Ovary (tissue), 9 donors: ENCODE results near the gene ANXA6. TPM values are rescaled to one million over a fixed set of nuclear protein-coding genes. Genes with fewer than 3 reads are reported as not detected.

ENCODE experiments used
- DNase-seq, 5 donors: peaks; one replicate each; pipeline ENCODE4 v3.0.0-alpha.2; 2019 to 2020
- H3K27ac ChIP-seq, 2 donors: fragments of 200-600 bp; one replicate each; pipeline versions ENCODE4 v1.5.1 to v1.8.0; 2019 to 2022
- H3K27me3 ChIP-seq: fragments of 200-600 bp; one replicate; pipeline ENCODE4 v1.8.0; 2022
- H3K36me3 ChIP-seq: fragments of 200-600 bp; sonication (generic); one replicate; pipeline ENCODE4 v1.5.1; 2019
- H3K4me1 ChIP-seq: one replicate; pipeline ENCODE4 v1.8.1; 2013; ENCODE audit warnings: mild to moderate bottlenecking, moderate library complexity; ENCODE audit not compliant: insufficient read depth
- H3K4me3 ChIP-seq: fragments of 200-600 bp; sonication (generic); one replicate; pipeline ENCODE4 v1.5.1; 2017
- H3K9me3 ChIP-seq, 2 donors: fragments of 200-600 bp in 1 of 2; sonication (generic) in 1 of 2; one replicate each; pipeline versions ENCODE4 v1.5.1 to v1.8.1; 2013 to 2019; ENCODE audit warnings: mild to moderate bottlenecking in 1 of 2, moderate library complexity in 1 of 2
- EP300 ChIP-seq: sonication (generic); formaldehyde crosslinking; IDR thresholded peaks from one replicate; pipeline ENCODE4 v1.6.1; 2017; ENCODE audit warnings: antibody characterized with exemption
- POLR2A ChIP-seq: fragments of 450-650 bp; IDR thresholded peaks from one replicate; pipeline ENCODE4 v1.6.1; 2017; ENCODE audit warnings: antibody characterized with exemption, mild to moderate bottlenecking, moderate library complexity
- WGBS, 3 donors: extraction: QIAGEN DNeasy Blood & Tissue Kit in 1 of 3; methylation state at CpG; one replicate each; pipeline versions ENCODE4 v1.1.5 to v1.1.7; 2013 to 2017; 5-methylcytosine and 5-hydroxymethylcytosine counted together
- intact Hi-C, 4 donors: fragments of 100-400 bp; cut with DNase I; formaldehyde crosslinking; loops; one replicate each; pipeline versions ENCODE4 v1.11.0 to v1.15.1; 2022 to 2023
- polyA plus RNA-seq, 2 donors: library from polyadenylated mRNA; stranded (reverse); fragments of 200-250 nt in 1 of 2; fragments of 350-450 nt in 1 of 2; fragmentation: Illumina TruSeq in 1 of 2; extraction: RNeasy Lipid Tissue Mini Kit (QIAGEN cat#74804) in 1 of 2; gene quantifications; one replicate each; pipeline ENCODE4 v1.2.3, GENCODE V29; 2013 to 2014
- total RNA-seq, 7 donors: library from RNA; depleted of rRNA in 2 of 7; stranded (reverse); fragments of >200 nt in 2 of 7; fragmentation: NEBNext Ultra II Directional in 3 of 7; extraction: Animal tissue kit (Norgen Biotek cat#: 25700) in 3 of 7; gene quantifications; one replicate each; pipeline versions ENCODE4 v1.1.0 to v1.2.4, GENCODE V29; 2016 to 2023
- TF ChIP-seq, protein P1 (sequence below), 3 donors: fragments of 450-650 bp in 2 of 3; fragments of 200-600 bp in 1 of 3; IDR thresholded peaks; one replicate each; pipeline versions ENCODE4 v1.5.1 to v1.8.0; 2016 to 2022; ENCODE audit warnings: antibody characterized with exemption in 3 of 3, mild to moderate bottlenecking in 1 of 3
- donor health status: DM: no; HTN: no; CAD: no; lungs with moderate emphysema.
- donor health status: DM: no; HTN: no; CAD: no.
- donor health status: Bipolar disorder and iron deficiency.
- donor health status: DM: yes; HTN: yes; CAD: no.
- donor health status: DM: no; HTN: no; CAD: no.
- donor health status: DM: yes; HTN: yes; CAD: no.

Gene ANXA6
- total and polyA plus RNA-seq, 9 donors, result 117 to 541 (median 225) TPM

DNA sequence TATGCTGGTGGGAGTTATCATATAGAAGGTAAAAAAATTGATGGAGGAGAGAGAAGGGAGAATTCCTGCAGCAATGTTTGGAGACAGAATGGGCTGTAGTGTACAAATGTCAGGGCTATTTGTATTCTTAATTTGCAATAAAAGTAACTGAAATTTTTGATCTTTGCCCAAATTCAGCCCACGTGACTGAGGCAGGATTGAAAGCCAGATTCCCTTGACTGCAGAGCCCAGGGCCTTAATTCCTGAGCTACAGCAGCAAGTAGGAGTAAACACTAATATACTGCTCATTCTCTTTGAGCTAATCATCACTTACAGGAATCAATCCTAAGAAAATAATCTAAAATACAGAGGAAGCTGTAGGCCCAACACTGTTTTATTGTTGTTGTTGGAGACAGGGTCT lies 5.2 kb upstream of the ANXA6 start:
- Histone ChIP-seq H3K4me1 (peaks cover 10% of the 10 kb centered on the region), H3K27ac (peak overlapping the region in 1 of 2 donors; percentile 33), H3K4me3 (no peak overlapping the region), H3K27me3 (no peaks in the 10 kb centered on the region), H3K9me3 (no peaks in the 10 kb centered on the region), H3K36me3 (no peaks in the 10 kb centered on the region)
- 8 to 20% (median 13%) methylated on average over 1 of the region's 1 CpG for WGBS, 3 donors
- TF ChIP-seq EP300 (no peak), POLR2A (no peak)
- TF ChIP-seq, protein P1, sequence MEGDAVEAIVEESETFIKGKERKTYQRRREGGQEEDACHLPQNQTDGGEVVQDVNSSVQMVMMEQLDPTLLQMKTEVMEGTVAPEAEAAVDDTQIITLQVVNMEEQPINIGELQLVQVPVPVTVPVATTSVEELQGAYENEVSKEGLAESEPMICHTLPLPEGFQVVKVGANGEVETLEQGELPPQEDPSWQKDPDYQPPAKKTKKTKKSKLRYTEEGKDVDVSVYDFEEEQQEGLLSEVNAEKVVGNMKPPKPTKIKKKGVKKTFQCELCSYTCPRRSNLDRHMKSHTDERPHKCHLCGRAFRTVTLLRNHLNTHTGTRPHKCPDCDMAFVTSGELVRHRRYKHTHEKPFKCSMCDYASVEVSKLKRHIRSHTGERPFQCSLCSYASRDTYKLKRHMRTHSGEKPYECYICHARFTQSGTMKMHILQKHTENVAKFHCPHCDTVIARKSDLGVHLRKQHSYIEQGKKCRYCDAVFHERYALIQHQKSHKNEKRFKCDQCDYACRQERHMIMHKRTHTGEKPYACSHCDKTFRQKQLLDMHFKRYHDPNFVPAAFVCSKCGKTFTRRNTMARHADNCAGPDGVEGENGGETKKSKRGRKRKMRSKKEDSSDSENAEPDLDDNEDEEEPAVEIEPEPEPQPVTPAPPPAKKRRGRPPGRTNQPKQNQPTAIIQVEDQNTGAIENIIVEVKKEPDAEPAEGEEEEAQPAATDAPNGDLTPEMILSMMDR (IDR thresholded peaks at IDR 0.05), result no peak
- DNase-seq, result peak in 3 of 5 donors; percentile 36 to 60 (median 47)
- intact Hi-C loops, result loop anchor here in 3 of 4 donors (5.0 to 10.0 kb wide), 4 partner anchors 35 to 160 kb away; no protein-coding TSS in a partner anchor

DNA sequence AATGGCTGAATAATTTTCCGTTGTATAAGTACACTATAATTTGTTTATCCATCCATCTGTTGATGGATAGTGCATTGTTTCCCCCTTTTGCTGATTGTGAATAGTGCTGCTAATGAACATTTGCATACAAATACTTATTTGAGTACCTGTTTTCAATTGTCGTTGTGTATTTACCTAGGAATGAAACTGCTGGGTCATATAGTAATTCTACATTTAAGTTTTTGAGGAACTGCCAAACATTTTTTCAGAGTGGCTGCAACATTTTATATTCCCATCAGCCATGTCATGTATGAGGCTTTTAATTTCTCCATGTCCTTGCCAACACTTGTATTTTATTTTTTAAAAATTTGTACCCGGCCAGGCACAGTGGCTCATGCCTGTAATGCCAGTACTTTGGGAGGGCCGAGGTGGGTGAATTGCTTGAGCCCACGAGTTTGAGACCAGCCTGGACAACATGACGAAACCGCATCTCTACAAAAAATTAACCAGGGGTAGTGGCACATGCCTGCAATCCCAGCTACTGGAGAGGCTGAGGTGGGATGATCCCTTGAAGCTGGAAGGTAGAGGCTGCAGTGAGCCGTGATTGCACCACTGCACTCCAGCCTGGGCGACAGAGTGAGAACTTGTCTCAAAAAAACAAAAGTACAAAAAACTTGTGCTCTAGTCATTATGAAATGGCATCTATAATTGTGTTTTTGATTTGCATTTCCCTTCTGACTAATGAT lies 2.2 kb upstream of the ANXA6 start:
- H3K4me3 ChIP-seq, result no peak overlapping the region
- no peak overlapping the region for H3K27ac ChIP-seq
- 85 to 90% (median 89%) methylated on average over 9 of the region's 9 CpGs for WGBS, 3 donors
- no peaks in the 10 kb centered on the region for H3K36me3 ChIP-seq
- no peaks in the 10 kb centered on the region for H3K9me3 ChIP-seq
- DNase-seq, result no peak
- H3K4me1 ChIP-seq, result peaks cover 15% of the 10 kb centered on the region
- H3K27me3 ChIP-seq, result no peaks in the 10 kb centered on the region
- TF ChIP-seq, protein P1 (IDR thresholded peaks at IDR 0.05), result no peak
- TF ChIP-seq EP300 (no peak), POLR2A (no peak)
- intact Hi-C loops, result loop anchor here in 3 of 4 donors (5.0 to 10.0 kb wide), 4 partner anchors 33 to 158 kb away; no protein-coding TSS in a partner anchor

DNA sequence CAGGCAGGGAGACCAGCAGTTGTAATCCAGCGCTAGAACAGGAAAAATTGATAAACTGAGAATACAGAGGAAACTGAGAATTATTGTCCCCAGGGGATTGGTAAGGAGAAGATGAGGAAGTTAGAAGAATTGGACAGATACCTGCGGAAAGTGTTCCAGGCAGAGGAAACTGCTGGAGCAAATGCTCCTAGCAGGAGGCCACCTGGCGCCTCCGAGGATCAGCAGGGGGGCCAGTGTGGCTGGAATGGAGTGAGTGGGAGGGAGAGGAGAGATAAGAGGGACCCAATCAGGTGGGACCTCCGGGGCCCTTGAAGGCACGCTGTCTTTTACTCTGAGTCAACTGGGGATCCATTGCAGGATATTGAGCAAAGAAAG lies 695 bp upstream of the ANXA6 start:
- intact Hi-C loops, result no loop called here
- Histone ChIP-seq H3K4me3 (peak overlapping the region; percentile 76), H3K27me3 (no peaks in the 10 kb centered on the region), H3K4me1 (peaks cover 14% of the 10 kb centered on the region), H3K9me3 (no peaks in the 10 kb centered on the region), H3K36me3 (no peaks in the 10 kb centered on the region), H3K27ac (peak overlapping the region; percentile 81 to 92)
- DNase-seq, result peak; percentile 38 to 66 (median 63)
- TF ChIP-seq EP300 (no peak), POLR2A (peak; percentile 14)
- TF ChIP-seq, protein P1 (IDR thresholded peaks at IDR 0.05), result no peak
- WGBS, 3 donors, result 1 to 7% (median 2%) methylated on average over 6 of the region's 6 CpGs

DNA sequence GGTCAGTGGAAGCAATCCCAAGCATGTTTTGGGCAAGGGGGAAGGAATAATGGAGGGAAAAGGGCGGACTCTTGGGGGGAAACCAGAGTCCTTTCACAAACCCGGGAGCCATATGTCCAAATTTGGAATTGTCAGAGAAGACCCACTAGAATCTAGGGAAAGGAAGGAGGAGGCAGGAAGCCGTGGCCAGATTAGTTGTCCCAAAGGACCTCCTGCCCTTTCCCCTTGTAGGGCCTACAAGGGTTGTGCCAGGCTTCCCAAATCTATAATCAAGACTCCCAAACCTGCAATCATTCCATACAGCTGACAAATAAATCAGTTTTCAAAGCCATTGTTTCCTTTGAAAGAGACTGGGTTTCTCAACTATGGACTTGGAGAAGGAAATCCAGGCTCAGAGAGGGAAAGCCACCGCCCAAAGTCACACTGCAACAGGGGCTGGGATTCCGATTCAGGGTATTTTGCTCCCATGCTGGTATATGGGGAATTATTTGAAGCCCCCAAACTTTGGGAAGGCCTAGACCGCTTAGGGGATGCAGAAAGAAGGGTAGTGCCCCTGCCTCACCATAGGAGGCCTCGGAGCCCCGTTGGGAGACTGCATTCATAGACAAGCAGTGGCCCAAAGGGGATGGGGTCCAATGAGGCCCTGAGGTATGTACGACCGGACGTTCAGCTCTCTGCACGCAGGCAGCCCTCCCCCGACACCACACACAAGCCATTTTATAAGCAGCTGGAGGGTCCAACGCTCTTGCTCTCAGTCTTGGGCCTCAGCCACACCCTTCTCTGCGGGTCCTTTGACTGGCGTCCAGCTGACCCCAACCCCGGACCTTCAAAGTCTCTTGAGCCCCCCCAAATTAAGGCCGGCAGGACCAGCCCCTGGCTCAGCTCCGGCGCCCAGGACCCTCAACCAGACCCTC lies 815 bp downstream of the ANXA6 start:
- H3K4me1 ChIP-seq, result peaks cover 11% of the 10 kb centered on the region
- 2% methylated on average over 19 to 20 of the region's 20 CpGs for WGBS, 3 donors
- intact Hi-C loops, result no loop called here

More for the DNA sequence above, 815 bp downstream of the ANXA6 start:
- no peaks in the 10 kb centered on the region for H3K27me3 ChIP-seq
- peak in 2 of 5 donors; percentile 36 to 56 for DNase-seq
- peak overlapping the region; percentile 76 for H3K4me3 ChIP-seq
- peak overlapping the region; percentile 81 to 92 for H3K27ac ChIP-seq
- H3K9me3 ChIP-seq, result no peaks in the 10 kb centered on the region
- H3K36me3 ChIP-seq, result no peaks in the 10 kb centered on the region
- TF ChIP-seq EP300, result no peak
- TF ChIP-seq, protein P1 (IDR thresholded peaks at IDR 0.05), result peak in 1 of 3 donors; percentile 11
- TF ChIP-seq POLR2A, result no peak
